SK-N-SH (cell line): ENCODE data around the gene SLC2A9. TPM values are rescaled to one million over a fixed set of nuclear protein-coding genes. Genes with fewer than 3 reads are reported as not detected.

Experiments
- CTCF ChIA-PET: fragments of 300-600, 350-600 bp; formaldehyde crosslinking; extraction: SDS; loops from one replicate; lab custom pipeline; 2021; lab: Yijun Ruan, JAX
- POLR2A ChIA-PET: fragments of 350-600 bp; sonication (Branson Sonifier 250); formaldehyde crosslinking; extraction: SDS; loops from one replicate; lab custom pipeline; 2020; ENCODE audit warnings: antibody characterized with exemption, inconsistent platforms; lab: Yijun Ruan, JAX
- DNase-seq: peaks from one replicate; pipeline ENCODE4 v3.0.0; 2012
- H2AFZ ChIP-seq: fragments of 200-600 bp; sonication (generic); 2 replicates; pipeline ENCODE4 v1.8.1; 2016; ENCODE audit warnings: antibody characterized with exemption, mild to moderate bottlenecking, low read depth
- H3F3A ChIP-seq: fragments of 200-600 bp; sonication (generic); replicated peaks from 2 replicates; pipeline ENCODE3; 2016; ENCODE audit warnings: antibody characterized with exemption, mild to moderate bottlenecking; ENCODE audit not compliant: insufficient read depth
- H3K27ac ChIP-seq, 2 experiments: fragments of 200-500 bp in 1 of 2; fragments of 200-600 bp in 1 of 2; sonication (Bioruptor generic) in 1 of 2; sonication (generic), shearing (Covaris generic) in 1 of 2; 2 replicates each; pipeline versions ENCODE4 v1.5.1 to v1.6.1; 2014 to 2016; ENCODE audit warnings: low read depth in 2 of 2, inconsistent platforms in 1 of 2, low read length in 1 of 2, mild to moderate bottlenecking in 1 of 2, mixed read lengths in 1 of 2
- H3K27me3 ChIP-seq: fragments of 200-600 bp; sonication (generic), shearing (Covaris generic); 2 replicates; pipeline ENCODE4 v1.6.1; 2016; ENCODE audit warnings: mixed run types; ENCODE audit not compliant: insufficient read depth
- H3K36me3 ChIP-seq, 2 experiments: fragments of 200-500 bp in 1 of 2; fragments of 200-600 bp in 1 of 2; sonication (Bioruptor generic) in 1 of 2; sonication (generic) in 1 of 2; replicated peaks in 1 of 2; 2 replicates each; pipeline versions ENCODE3 to v1.5.1; 2014 to 2016; ENCODE audit warnings: low read length in 1 of 2, mild to moderate bottlenecking in 1 of 2; ENCODE audit not compliant: insufficient read depth in 2 of 2, control insufficient read depth in 1 of 2
- H3K4me1 ChIP-seq, 2 experiments: fragments of 200-500 bp in 1 of 2; fragments of 200-600 bp in 1 of 2; sonication (Bioruptor generic) in 1 of 2; sonication (generic), shearing (Covaris generic) in 1 of 2; 2 replicates each; pipeline versions ENCODE4 v1.5.1 to v1.6.1; 2014 to 2016; ENCODE audit warnings: low read depth in 1 of 2, low read length in 1 of 2, mixed run types in 1 of 2; ENCODE audit not compliant: insufficient read depth in 2 of 2, control insufficient read depth in 1 of 2
- H3K4me2 ChIP-seq: fragments of 200-600 bp; sonication (generic), shearing (Covaris generic); 2 replicates; pipeline ENCODE4 v1.6.1; 2017; ENCODE audit warnings: mixed run types
- H3K4me3 ChIP-seq, 2 experiments: fragments of 200-500 bp in 1 of 2; fragments of 200-600 bp in 1 of 2; sonication (Bioruptor generic) in 1 of 2; sonication (generic), shearing (Covaris generic) in 1 of 2; 2 replicates each; pipeline versions ENCODE4 v1.5.1 to v1.8.1; 2014 to 2016; ENCODE audit warnings: low read depth in 2 of 2, inconsistent platforms in 1 of 2, low read length in 1 of 2, mild to moderate bottlenecking in 1 of 2, mixed read lengths in 1 of 2, moderate library complexity in 1 of 2
- H3K79me2 ChIP-seq: fragments of 200-600 bp; sonication (generic); 2 replicates; pipeline ENCODE4 v1.8.1; 2017; ENCODE audit warnings: mild to moderate bottlenecking; ENCODE audit not compliant: insufficient read depth
- H3K9ac ChIP-seq: fragments of 200-600 bp; sonication (generic); 2 replicates; pipeline ENCODE4 v1.6.1; 2017; ENCODE audit warnings: mixed run types
- H3K9me2 ChIP-seq: fragments of 200-600 bp; sonication (generic); 2 replicates; pipeline ENCODE4 v1.6.1; 2017; ENCODE audit warnings: mixed run types
- H3K9me3 ChIP-seq: fragments of 200-600 bp; sonication (generic); 2 replicates; pipeline ENCODE4 v1.6.1; 2017; ENCODE audit warnings: mixed run types, mild to moderate bottlenecking, moderate library complexity
- H4K20me1 ChIP-seq: fragments of 200-600 bp; sonication (generic); 2 replicates; pipeline ENCODE4 v1.6.1; 2017; ENCODE audit warnings: mild to moderate bottlenecking, mixed run types; ENCODE audit not compliant: insufficient read depth
- CTCF ChIP-seq: fragments of 200-600 bp; sonication (generic); IDR thresholded peaks from 2 replicates; pipeline ENCODE4 v1.6.1; 2017; ENCODE audit warnings: antibody characterized with exemption, mild to moderate bottlenecking, moderate library complexity
- EP300 ChIP-seq, 2 experiments: IDR thresholded peaks; 2 replicates each; pipeline versions ENCODE4 v1.4.0 to v1.6.1; 2012; ENCODE audit warnings: borderline replicate concordance in 1 of 2, low read depth in 1 of 2, low read length in 1 of 2
- EZH2phosphoT487 ChIP-seq: fragments of 200-600 bp; sonication (generic); IDR thresholded peaks from 2 replicates; pipeline ENCODE4 v1.6.1; 2017; ENCODE audit warnings: low read depth, mixed run types, mild to moderate bottlenecking, antibody characterized with exemption, moderate library complexity, borderline replicate concordance
- FOXJ3 ChIP-seq: sonication (generic); formaldehyde crosslinking; IDR thresholded peaks from 2 replicates; pipeline ENCODE4 v1.5.1; 2020; ENCODE audit warnings: mild to moderate bottlenecking, missing genetic modification reagents
- FOXM1 ChIP-seq: IDR thresholded peaks from 2 replicates; pipeline ENCODE4 v1.4.0; 2012; ENCODE audit warnings: low read depth, mild to moderate bottlenecking
- GATA2 ChIP-seq: sonication (generic); formaldehyde crosslinking; IDR thresholded peaks from 2 replicates; pipeline ENCODE4 v1.5.0; 2020; ENCODE audit warnings: mild to moderate bottlenecking, missing genetic modification reagents
- JUND ChIP-seq: IDR thresholded peaks from 2 replicates; pipeline ENCODE4 v1.4.0; 2012
- MEF2A ChIP-seq: IDR thresholded peaks from 2 replicates; pipeline ENCODE4 v1.4.0; 2012; ENCODE audit warnings: low read depth, borderline replicate concordance
- NRF1 ChIP-seq: IDR thresholded peaks from 2 replicates; pipeline ENCODE4 v1.6.1; 2012; ENCODE audit warnings: low read depth, mild to moderate bottlenecking, low read length
- PBX3 ChIP-seq: IDR thresholded peaks from 2 replicates; pipeline ENCODE4; 2012
- SIN3A ChIP-seq: IDR thresholded peaks from 2 replicates; pipeline ENCODE4 v1.6.1; 2012; ENCODE audit warnings: low read depth, mild to moderate bottlenecking, low read length, moderate library complexity, borderline replicate concordance
- TCF12 ChIP-seq: IDR thresholded peaks from 2 replicates; pipeline ENCODE4 v1.4.0; 2012
- TEAD4 ChIP-seq: IDR thresholded peaks from 2 replicates; pipeline ENCODE4 v1.4.0; 2012; ENCODE audit warnings: mild to moderate bottlenecking, borderline replicate concordance; ENCODE audit not compliant: insufficient read depth
- USF2 ChIP-seq: fragments of 150-350 bp; IDR thresholded peaks from 2 replicates; pipeline ENCODE4 v1.6.1; 2017; ENCODE audit warnings: antibody characterized with exemption, low read length, low read depth, borderline replicate concordance
- YY1 ChIP-seq: IDR thresholded peaks from 2 replicates; pipeline ENCODE4 v1.4.0; 2012; ENCODE audit warnings: low read depth, mild to moderate bottlenecking
- ZBTB33 ChIP-seq: IDR thresholded peaks from 2 replicates; pipeline ENCODE4 v1.4.0; 2012; ENCODE audit warnings: low read depth, borderline replicate concordance
- WGBS: methylation state at CpG from one replicate; pipeline ENCODE4 v1.1.6; 2017; ENCODE audit warnings: low lambda C conversion rate; 5-methylcytosine and 5-hydroxymethylcytosine counted together
- polyA plus RNA-seq, 3 experiments: library from polyadenylated mRNA; depleted of rRNA; stranded (reverse); fragments of >200 nt; gene quantifications; 2 replicates each; pipeline ENCODE4 v1.2.3, GENCODE V29; 2012
- TF ChIP-seq, protein P1 (sequence below): IDR thresholded peaks from 2 replicates; pipeline ENCODE4 v1.4.0; 2012; ENCODE audit warnings: low read depth, borderline replicate concordance
- TF ChIP-seq, protein P2 (sequence below): IDR thresholded peaks from 2 replicates; pipeline ENCODE4 v1.6.1; 2012; ENCODE audit warnings: mild to moderate bottlenecking, low read depth, low read length, moderate library complexity

The SLC2A9 gene
- polyA plus RNA-seq, 1 of the 3 experiments (the other 2 are of a cell fraction): not detected

DNA sequence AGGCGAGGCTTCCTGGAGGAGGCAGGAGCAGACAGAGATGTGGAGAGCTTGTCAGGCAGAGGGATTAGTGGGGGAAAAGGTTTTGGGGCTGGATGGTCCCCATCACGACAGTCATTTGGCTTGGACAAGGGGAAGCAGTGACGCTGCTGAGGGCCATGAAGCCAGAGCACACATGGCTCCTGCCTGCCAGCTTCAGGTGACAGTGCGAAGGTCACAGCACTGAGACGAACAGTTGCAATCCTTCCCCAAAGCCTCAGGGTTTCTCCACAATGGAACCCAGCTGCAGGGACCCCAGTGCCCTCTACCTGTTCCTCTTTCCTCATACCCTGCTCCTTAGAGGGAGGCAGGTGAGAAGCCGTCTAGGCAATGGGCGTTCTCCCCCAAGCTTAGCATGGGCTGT is 129.6 kb downstream of the SLC2A9 start:
- DNase-seq: no peak
- H3K36me3 ChIP-seq: no peaks in the 10 kb centered on the region
- no peaks in the 10 kb centered on the region for H3K4me1 ChIP-seq
- H3K4me3 ChIP-seq: no peak overlapping the region
- WGBS: 36% methylated on average over 6 of the region's 7 CpGs
- no peaks in the 10 kb centered on the region for H3K79me2 ChIP-seq
- H3K9ac ChIP-seq: no peak overlapping the region
- H3K27me3 ChIP-seq: no peaks in the 10 kb centered on the region
- no peaks in the 10 kb centered on the region for H3K9me3 ChIP-seq
- POLR2A ChIA-PET: no interaction called here
- no peaks in the 10 kb centered on the region for H3F3A ChIP-seq
- H4K20me1 ChIP-seq: no peaks in the 10 kb centered on the region
- TF ChIP-seq NRF1: no peak
- TF ChIP-seq ZBTB33: no peak
- TF ChIP-seq TEAD4: no peak
- no peak for TF ChIP-seq FOXJ3 (CRISPR knock-in tag)
- no peak for TF ChIP-seq SIN3A
- TF ChIP-seq TCF12: no peak
- no peak for TF ChIP-seq GATA2 (CRISPR knock-in tag)
- no peak for TF ChIP-seq FOXM1
- TF ChIP-seq PBX3: no peak
- no peak for TF ChIP-seq EZH2phosphoT487
- TF ChIP-seq, protein P1, sequence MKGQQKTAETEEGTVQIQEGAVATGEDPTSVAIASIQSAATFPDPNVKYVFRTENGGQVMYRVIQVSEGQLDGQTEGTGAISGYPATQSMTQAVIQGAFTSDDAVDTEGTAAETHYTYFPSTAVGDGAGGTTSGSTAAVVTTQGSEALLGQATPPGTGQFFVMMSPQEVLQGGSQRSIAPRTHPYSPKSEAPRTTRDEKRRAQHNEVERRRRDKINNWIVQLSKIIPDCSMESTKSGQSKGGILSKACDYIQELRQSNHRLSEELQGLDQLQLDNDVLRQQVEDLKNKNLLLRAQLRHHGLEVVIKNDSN: no peak
- no peak for TF ChIP-seq USF2
- no peaks in the 10 kb centered on the region for H3K9me2 ChIP-seq
- no peak overlapping the region for H2AFZ ChIP-seq
- H3K4me2 ChIP-seq: no peak overlapping the region
- H3K27ac ChIP-seq: no peak overlapping the region
- CTCF ChIA-PET: interaction anchor here (0.7 to 2.1 kb wide), 3 partner anchors 8 to 127 kb away, joined by 3 to 10 read pairs (median 5); no protein-coding TSS in a partner anchor

DNA sequence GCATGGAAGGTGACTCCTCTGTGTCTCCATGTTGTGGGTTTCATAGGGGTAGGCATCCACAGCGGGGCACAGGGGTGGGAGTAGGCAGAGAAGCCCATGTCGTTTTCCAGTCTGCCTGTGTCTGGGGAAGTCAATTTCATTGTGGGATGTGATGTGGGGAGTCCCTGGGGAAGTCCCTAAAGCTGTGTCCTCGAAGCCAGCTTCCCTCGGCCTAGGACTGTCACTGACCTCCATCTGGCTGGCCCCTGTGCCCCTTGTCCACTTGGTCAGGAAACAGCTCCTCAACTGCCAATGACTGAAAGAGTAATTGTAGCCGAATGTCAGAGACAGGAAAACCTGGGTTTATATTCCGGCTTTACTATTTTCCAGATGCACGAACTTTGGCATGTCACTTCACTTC is 130.2 kb downstream of the SLC2A9 start:
- Histone ChIP-seq H4K20me1 (no peaks in the 10 kb centered on the region), H3F3A (no peaks in the 10 kb centered on the region), H3K4me2 (no peak overlapping the region), H3K27ac (no peak overlapping the region), H3K9me2 (no peaks in the 10 kb centered on the region), H3K79me2 (no peaks in the 10 kb centered on the region), H3K9ac (no peak overlapping the region), H3K9me3 (no peaks in the 10 kb centered on the region), H3K36me3 (no peaks in the 10 kb centered on the region), H2AFZ (no peak overlapping the region), H3K27me3 (no peaks in the 10 kb centered on the region), H3K4me3 (no peak overlapping the region), H3K4me1 (no peaks in the 10 kb centered on the region; a peak in 1 of 4 replicates)
- POLR2A ChIA-PET: no interaction called here
- CTCF ChIA-PET: interaction anchor here (2.1 kb wide), 1 partner anchor 8 kb away, joined by 10 read pairs; no protein-coding TSS in a partner anchor
- WGBS: 21% methylated on average over 7 of the region's 7 CpGs
- DNase-seq: no peak
- no peak for TF ChIP-seq CTCF
- no peak for TF ChIP-seq JUND
- no peak for TF ChIP-seq YY1
- TF ChIP-seq, protein P2, sequence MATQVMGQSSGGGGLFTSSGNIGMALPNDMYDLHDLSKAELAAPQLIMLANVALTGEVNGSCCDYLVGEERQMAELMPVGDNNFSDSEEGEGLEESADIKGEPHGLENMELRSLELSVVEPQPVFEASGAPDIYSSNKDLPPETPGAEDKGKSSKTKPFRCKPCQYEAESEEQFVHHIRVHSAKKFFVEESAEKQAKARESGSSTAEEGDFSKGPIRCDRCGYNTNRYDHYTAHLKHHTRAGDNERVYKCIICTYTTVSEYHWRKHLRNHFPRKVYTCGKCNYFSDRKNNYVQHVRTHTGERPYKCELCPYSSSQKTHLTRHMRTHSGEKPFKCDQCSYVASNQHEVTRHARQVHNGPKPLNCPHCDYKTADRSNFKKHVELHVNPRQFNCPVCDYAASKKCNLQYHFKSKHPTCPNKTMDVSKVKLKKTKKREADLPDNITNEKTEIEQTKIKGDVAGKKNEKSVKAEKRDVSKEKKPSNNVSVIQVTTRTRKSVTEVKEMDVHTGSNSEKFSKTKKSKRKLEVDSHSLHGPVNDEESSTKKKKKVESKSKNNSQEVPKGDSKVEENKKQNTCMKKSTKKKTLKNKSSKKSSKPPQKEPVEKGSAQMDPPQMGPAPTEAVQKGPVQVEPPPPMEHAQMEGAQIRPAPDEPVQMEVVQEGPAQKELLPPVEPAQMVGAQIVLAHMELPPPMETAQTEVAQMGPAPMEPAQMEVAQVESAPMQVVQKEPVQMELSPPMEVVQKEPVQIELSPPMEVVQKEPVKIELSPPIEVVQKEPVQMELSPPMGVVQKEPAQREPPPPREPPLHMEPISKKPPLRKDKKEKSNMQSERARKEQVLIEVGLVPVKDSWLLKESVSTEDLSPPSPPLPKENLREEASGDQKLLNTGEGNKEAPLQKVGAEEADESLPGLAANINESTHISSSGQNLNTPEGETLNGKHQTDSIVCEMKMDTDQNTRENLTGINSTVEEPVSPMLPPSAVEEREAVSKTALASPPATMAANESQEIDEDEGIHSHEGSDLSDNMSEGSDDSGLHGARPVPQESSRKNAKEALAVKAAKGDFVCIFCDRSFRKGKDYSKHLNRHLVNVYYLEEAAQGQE: no peak
- no peak for TF ChIP-seq MEF2A
- no peak for TF ChIP-seq EP300 (IDR thresholded peaks at IDR 0.05; ENCODE audit: borderline replicate concordance in 1 of 2, low read depth in 1 of 2, low read length in 1 of 2)
